Caco-2 (cell line): ENCODE results near the gene TOB2. TPM values are rescaled to one million over a fixed set of nuclear protein-coding genes. Genes with fewer than 3 reads are reported as not detected.

Experiments used
- BruUV-seq: library from RNA; stranded (reverse); fragments of 400-500 nt; replicated peaks from 2 replicates; lab custom pipeline; 2021; lab: Mats Ljungman, UMichigan
- CTCF ChIA-PET: fragments of 300-600 bp; sonication (Branson Sonifier 250); formaldehyde crosslinking; loops from one replicate; lab custom pipeline; 2022; ENCODE audit warnings: antibody characterized with exemption; lab: Charles Lee
- POLR2A ChIA-PET: fragments of 300-600 bp; sonication (Branson Sonifier 250); formaldehyde crosslinking; loops from one replicate; lab custom pipeline; 2022; ENCODE audit warnings: antibody characterized with exemption; lab: Charles Lee
- DNase-seq, 2 experiments: peaks; one replicate each; pipeline versions ENCODE4 v3.0.0 to v3.0.0-alpha.2; 2020 to 2022
- H3K27me3 ChIP-seq: replicated peaks from 2 replicates; pipeline ENCODE4 v1.6.0; 2011; ENCODE audit warnings: low read length; ENCODE audit not compliant: control insufficient read depth, insufficient read depth
- H3K36me3 ChIP-seq: 2 replicates; pipeline ENCODE4 v1.5.1; 2011; ENCODE audit warnings: low read length; ENCODE audit not compliant: control insufficient read depth, insufficient read depth
- H3K4me1 ChIP-seq: fragments of 250-450 bp; sonication (Bioruptor Pico); 2 replicates; pipeline ENCODE4 v1.5.1; 2020; ENCODE audit warnings: mild to moderate bottlenecking
- H3K4me3 ChIP-seq: 2 replicates; pipeline ENCODE4 v1.5.1; 2011; ENCODE audit warnings: low read depth, mild to moderate bottlenecking, control low read depth, low read length
- H3K9me3 ChIP-seq: fragments of 250-450 bp; sonication (Bioruptor Pico); 2 replicates; pipeline ENCODE4 v1.5.1; 2020; ENCODE audit warnings: mild to moderate bottlenecking, moderate library complexity
- H3K27ac Mint-ChIP-seq: one replicate; pipeline ENCODE4 v1.8.0; 2022; ENCODE audit warnings: mixed read lengths; ENCODE audit not compliant: unreplicated experiment
- H3K27me3 Mint-ChIP-seq: one replicate; pipeline ENCODE4 v1.8.0; 2022; ENCODE audit warnings: mixed read lengths; ENCODE audit not compliant: insufficient read depth, unreplicated experiment
- H3K36me3 Mint-ChIP-seq: one replicate; pipeline ENCODE4 v1.8.0; 2022; ENCODE audit warnings: mild to moderate bottlenecking, mixed read lengths; ENCODE audit not compliant: insufficient read depth, unreplicated experiment
- H3K4me1 Mint-ChIP-seq: one replicate; pipeline ENCODE4 v1.8.0; 2022; ENCODE audit warnings: low read depth, mixed read lengths; ENCODE audit not compliant: unreplicated experiment
- H3K4me3 Mint-ChIP-seq: one replicate; pipeline ENCODE4 v1.8.0; 2022; ENCODE audit warnings: mild to moderate bottlenecking, moderate library complexity, mixed read lengths; ENCODE audit not compliant: unreplicated experiment
- H3K9me3 Mint-ChIP-seq: one replicate; pipeline ENCODE4 v1.8.0; 2022; ENCODE audit warnings: mixed read lengths; ENCODE audit not compliant: unreplicated experiment
- CTCF ChIP-seq, 2 experiments: fragments of 200-600 bp in 1 of 2; IDR thresholded peaks; 1 replicate in 1 of 2; 2 replicates in 1 of 2; pipeline versions ENCODE4 v1.5.1 to v1.8.0; 2011 to 2022; ENCODE audit warnings: antibody characterized with exemption in 1 of 2, control low read depth in 1 of 2, inconsistent platforms in 1 of 2, low read depth in 1 of 2, low read length in 1 of 2, mild to moderate bottlenecking in 1 of 2, moderate library complexity in 1 of 2; ENCODE audit not compliant: insufficient read depth in 1 of 2, severe bottlenecking in 1 of 2, unreplicated experiment in 1 of 2
- intact Hi-C: fragments of 100-400 bp; cut with micrococcal nuclease; formaldehyde crosslinking; loops from one replicate; pipeline ENCODE4 v1.10.0; 2022; ENCODE audit not compliant: unreplicated experiment
- total RNA-seq: library from RNA; stranded (reverse); gene quantifications from 2 replicates; pipeline ENCODE4 v1.2.3, GENCODE V29; 2022

TOB2 gene
- total RNA-seq, 1 experiment from 2014 or later, result 49.0 TPM

GRCh38 chr22:41431656-41432055 is 14.9 kb downstream of the TOB2 start:
- TF ChIP-seq CTCF (IDR thresholded peaks at IDR 0.05; ENCODE audit: insufficient read depth in 1 of 2, low read depth in 1 of 2, low read length in 1 of 2, severe bottlenecking in 1 of 2, unreplicated experiment in 1 of 2), result no peak
- no peaks in the 10 kb centered on the region for H3K4me1 Mint-ChIP-seq
- H3K9me3 ChIP-seq, result no peaks in the 10 kb centered on the region
- CTCF ChIA-PET, result interaction anchor here (0.7 kb wide), 1 partner anchor 101 kb away, joined by 5 read pairs; no protein-coding TSS in a partner anchor
- intact Hi-C loops, result no loop called here
- peaks cover 58% of the 10 kb centered on the region for H3K36me3 Mint-ChIP-seq
- H3K4me1 ChIP-seq, result no peaks in the 10 kb centered on the region
- no peak overlapping the region for H3K4me3 ChIP-seq
- no peak overlapping the region for H3K27ac Mint-ChIP-seq
- no peaks in the 10 kb centered on the region for H3K27me3 ChIP-seq
- peaks cover 3% of the 10 kb centered on the region for H3K36me3 ChIP-seq
- H3K4me3 Mint-ChIP-seq, result no peak overlapping the region
- H3K27me3 Mint-ChIP-seq, result no peaks in the 10 kb centered on the region
- no TSS peak for BruUV-seq
- POLR2A ChIA-PET, result no interaction called here
- H3K9me3 Mint-ChIP-seq, result no peaks in the 10 kb centered on the region
- DNase-seq, result no peak

DNA sequence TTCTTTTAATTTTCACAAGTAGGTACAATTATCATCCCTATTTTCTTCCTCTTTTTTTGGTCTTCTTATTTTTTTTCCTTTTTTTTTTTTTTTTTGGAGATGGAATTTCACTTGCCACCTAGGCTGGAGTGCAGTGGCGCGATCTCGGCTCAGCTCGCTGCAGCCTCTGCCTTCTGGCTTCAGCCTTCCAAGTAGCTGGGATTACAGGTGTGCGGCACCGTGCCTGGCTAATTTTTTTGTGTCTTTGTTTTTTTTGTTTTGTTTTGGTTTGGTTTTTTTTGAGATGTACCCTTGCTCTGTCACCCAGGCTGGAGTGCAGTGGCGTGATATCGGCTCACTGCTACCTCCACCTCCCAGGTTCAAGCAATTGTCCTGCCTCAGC is 16.7 kb downstream of the TOB2 start:
- H3K36me3 Mint-ChIP-seq, result peaks cover 44% of the 10 kb centered on the region
- H3K4me1 ChIP-seq, result no peaks in the 10 kb centered on the region
- TF ChIP-seq CTCF (IDR thresholded peaks at IDR 0.05; ENCODE audit: insufficient read depth in 1 of 2, low read depth in 1 of 2, low read length in 1 of 2, severe bottlenecking in 1 of 2, unreplicated experiment in 1 of 2), result no peak
- H3K27me3 Mint-ChIP-seq, result no peaks in the 10 kb centered on the region
- no peaks in the 10 kb centered on the region for H3K4me1 Mint-ChIP-seq
- no peaks in the 10 kb centered on the region for H3K9me3 Mint-ChIP-seq
- no peaks in the 10 kb centered on the region for H3K9me3 ChIP-seq
- intact Hi-C loops, result no loop called here
- H3K4me3 Mint-ChIP-seq, result no peak overlapping the region
- no peak overlapping the region for H3K27ac Mint-ChIP-seq
- no peak for DNase-seq
- ChIA-PET CTCF (interaction anchor here (0.7 kb wide), 1 partner anchor 355 kb away, joined by 4 read pairs; no protein-coding TSS in a partner anchor), POLR2A (no interaction called here)
- no peaks in the 10 kb centered on the region; the same call in 1 of the 2 replicates for H3K36me3 ChIP-seq
- H3K27me3 ChIP-seq, result no peaks in the 10 kb centered on the region
- no peak overlapping the region for H3K4me3 ChIP-seq
- BruUV-seq, result no TSS peak

DNA sequence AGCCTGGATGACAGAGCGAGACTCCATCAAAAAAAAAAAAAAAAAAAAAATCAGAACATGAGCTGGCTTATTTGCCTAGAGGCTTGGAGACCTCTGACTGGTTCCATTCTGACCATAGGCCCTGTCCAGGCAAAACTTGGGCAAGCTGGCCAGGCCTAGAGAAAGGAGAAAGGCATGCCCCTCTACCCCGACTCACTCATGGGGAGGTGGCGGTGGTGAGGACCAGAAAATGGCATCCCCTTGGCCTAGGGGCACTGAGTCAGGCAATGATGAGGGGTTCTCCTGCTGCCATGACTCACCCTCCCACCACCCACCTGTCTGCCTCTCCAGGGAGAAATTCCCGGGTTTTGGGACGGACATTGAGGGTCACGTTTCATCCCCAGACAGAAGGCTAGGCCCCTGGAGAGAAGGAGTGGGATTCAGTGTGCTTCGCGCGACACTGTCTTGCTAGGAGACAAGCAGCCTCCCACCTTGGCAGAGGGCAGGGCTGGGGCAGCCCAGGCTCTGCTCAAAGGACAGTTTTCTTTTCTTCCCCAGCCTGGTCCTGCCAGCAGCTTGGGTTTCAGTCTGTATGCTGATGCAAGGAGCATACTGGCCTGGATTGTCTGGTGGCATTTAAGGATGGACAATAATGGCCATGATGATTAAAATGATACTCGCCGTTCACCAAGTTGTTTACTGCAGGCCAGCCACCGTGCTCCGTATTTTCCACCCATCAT is 17.2 kb downstream of the TOB2 start:
- Mint-ChIP-seq H3K9me3 (no peaks in the 10 kb centered on the region), H3K27ac (no peak overlapping the region), H3K4me3 (no peak overlapping the region), H3K36me3 (peaks cover 42% of the 10 kb centered on the region), H3K4me1 (no peaks in the 10 kb centered on the region), H3K27me3 (no peaks in the 10 kb centered on the region)
- intact Hi-C loops, result no loop called here
- BruUV-seq, result no TSS peak
- DNase-seq, result no peak
- no peak overlapping the region for H3K4me3 ChIP-seq
- H3K36me3 ChIP-seq, result no peaks in the 10 kb centered on the region
- no peaks in the 10 kb centered on the region for H3K4me1 ChIP-seq
- H3K27me3 ChIP-seq, result no peaks in the 10 kb centered on the region
- H3K9me3 ChIP-seq, result no peaks in the 10 kb centered on the region
- CTCF ChIA-PET, result interaction anchor here (0.7 kb wide), 2 partner anchors 135 to 354 kb away, joined by 4 to 6 read pairs; no protein-coding TSS in a partner anchor
- POLR2A ChIA-PET, result interaction anchor here (0.6 kb wide), 1 partner anchor 507 kb away, joined by 6 read pairs; no protein-coding TSS in a partner anchor
- TF ChIP-seq CTCF (IDR thresholded peaks at IDR 0.05; ENCODE audit: insufficient read depth in 1 of 2, low read depth in 1 of 2, low read length in 1 of 2, severe bottlenecking in 1 of 2, unreplicated experiment in 1 of 2), result no peak
